PC-9 (cell line): ENCODE measurements around the gene KIFC3. TPM values are rescaled to one million over a fixed set of nuclear protein-coding genes. Genes with fewer than 3 reads are reported as not detected.

Experiments
- BruUV-seq: library from RNA; stranded (reverse); fragments of 400-500 nt; replicated peaks from 2 replicates; lab custom pipeline; 2021; lab: Mats Ljungman, UMichigan
- CTCF ChIA-PET: fragments of 300-600 bp; sonication (Branson Sonifier 250); formaldehyde crosslinking; loops from one replicate; lab custom pipeline; 2022; ENCODE audit warnings: antibody characterized with exemption; lab: Charles Lee
- POLR2A ChIA-PET: fragments of 300-600 bp; sonication (Branson Sonifier 250); formaldehyde crosslinking; loops from one replicate; lab custom pipeline; 2022; ENCODE audit warnings: antibody characterized with exemption; ENCODE audit not compliant: unreplicated experiment; lab: Charles Lee
- DNase-seq, 2 experiments: peaks; one replicate each; pipeline versions ENCODE4 v3.0.0 to v3.0.0-alpha.2; 2015 to 2022; ENCODE audit warnings: mixed read lengths in 1 of 2
- H2AFZ ChIP-seq: fragments of 200-600 bp; sonication (generic); 2 replicates; pipeline ENCODE4 v1.8.1; 2017; ENCODE audit warnings: antibody characterized with exemption
- H3F3A ChIP-seq: fragments of 200-600 bp; sonication (generic); 2 replicates; pipeline ENCODE4 v1.8.1; 2017; ENCODE audit warnings: antibody characterized with exemption, mild to moderate bottlenecking, low read depth; ENCODE audit not compliant: insufficient read depth
- H3K27ac ChIP-seq: fragments of 200-600 bp; sonication (generic); 2 replicates; pipeline ENCODE4 v1.6.1; 2016; ENCODE audit warnings: mixed run types
- H3K27me3 ChIP-seq: fragments of 200-600 bp; sonication (generic); 2 replicates; pipeline ENCODE4 v1.6.1; 2016; ENCODE audit warnings: low read depth, mixed run types; ENCODE audit not compliant: insufficient read depth
- H3K36me3 ChIP-seq: fragments of 200-600 bp; sonication (generic); 2 replicates; pipeline ENCODE4 v1.6.1; 2016; ENCODE audit warnings: low read depth, mixed run types
- H3K4me1 ChIP-seq: fragments of 200-600 bp; sonication (generic); replicated peaks from 2 replicates; pipeline ENCODE4 v1.6.1; 2016; ENCODE audit warnings: mixed run types; ENCODE audit not compliant: insufficient read depth
- H3K4me2 ChIP-seq: fragments of 200-600 bp; sonication (generic); 2 replicates; pipeline ENCODE4 v1.6.1; 2017; ENCODE audit warnings: mixed run types
- H3K4me3 ChIP-seq: fragments of 200-600 bp; sonication (generic); 2 replicates; pipeline ENCODE4 v1.6.1; 2016; ENCODE audit warnings: mixed run types
- H3K79me2 ChIP-seq: fragments of 200-600 bp; sonication (generic); 2 replicates; pipeline ENCODE4 v1.6.1; 2017; ENCODE audit warnings: low read depth, mixed run types
- H3K9me2 ChIP-seq: fragments of 200-600 bp; sonication (generic); 2 replicates; pipeline ENCODE4 v1.8.1; 2017; ENCODE audit warnings: mild to moderate bottlenecking; ENCODE audit not compliant: insufficient read depth
- H3K9me3 ChIP-seq: fragments of 200-600 bp; sonication (generic); 2 replicates; pipeline ENCODE4 v1.8.1; 2016; ENCODE audit warnings: low read depth; ENCODE audit not compliant: insufficient read depth
- H4K20me1 ChIP-seq: fragments of 200-600 bp; sonication (generic); 2 replicates; pipeline ENCODE4 v1.8.1; 2017; ENCODE audit not compliant: insufficient read depth
- CTCF ChIP-seq: fragments of 200-600 bp; sonication (generic); conservative IDR thresholded peaks from 2 replicates; pipeline ENCODE4 v1.6.1; 2017; ENCODE audit warnings: mixed run types, antibody characterized with exemption, mild to moderate bottlenecking, moderate library complexity
- EZH2 ChIP-seq: fragments of 200-600 bp; sonication (generic); IDR thresholded peaks from 2 replicates; pipeline ENCODE4 v1.8.0; 2017; ENCODE audit warnings: antibody characterized with exemption, low read depth
- intact Hi-C: fragments of 100-400 bp; cut with micrococcal nuclease; formaldehyde crosslinking; loops from one replicate; pipeline ENCODE4 v1.10.0; 2022; ENCODE audit not compliant: unreplicated experiment
- total RNA-seq: library from RNA; stranded (reverse); gene quantifications from 2 replicates; pipeline ENCODE4 v1.2.3, GENCODE V29; 2021

The KIFC3 gene
- total RNA-seq, 1 experiment from 2014 or later = 52.5 TPM

- H3K79me2 ChIP-seq = no peaks in the 10 kb centered on the region
- H3K36me3 ChIP-seq = no peaks in the 10 kb centered on the region; the same call in 1 of the 2 replicates
- BruUV-seq = no TSS peak
- H2AFZ ChIP-seq = no peak overlapping the region
- no peak overlapping the region for H3K4me2 ChIP-seq
- ChIA-PET POLR2A (no interaction called here), CTCF (interaction anchor here (0.8 kb wide), 1 partner anchor 31 kb away, joined by 3 read pairs; no protein-coding TSS in a partner anchor)
- peaks cover 12% of the 10 kb centered on the region; the same call in 1 of the 2 replicates for H3F3A ChIP-seq
- no peaks in the 10 kb centered on the region for H4K20me1 ChIP-seq
- H3K4me1 ChIP-seq = peaks cover 31% of the 10 kb centered on the region
- no peak overlapping the region for H3K27ac ChIP-seq
- TF ChIP-seq CTCF (no peak), EZH2 (no peak)
- no peaks in the 10 kb centered on the region for H3K27me3 ChIP-seq
- H3K4me3 ChIP-seq = no peak overlapping the region
- no peaks in the 10 kb centered on the region for H3K9me2 ChIP-seq
- H3K9me3 ChIP-seq = no peaks in the 10 kb centered on the region
- no peak for DNase-seq
- intact Hi-C loops = loop anchor here (2.0 kb wide), 1 partner anchor 63 kb away; no protein-coding TSS in a partner anchor
These were observed 38.3 kb downstream of the KIFC3 start for GRCh38 chr16:57764006-57764340.

- Histone ChIP-seq H3F3A (peaks cover 12% of the 10 kb centered on the region; the same call in 1 of the 2 replicates), H3K9me3 (no peaks in the 10 kb centered on the region), H3K36me3 (no peaks in the 10 kb centered on the region; the same call in 1 of the 2 replicates), H4K20me1 (no peaks in the 10 kb centered on the region), H3K79me2 (no peaks in the 10 kb centered on the region), H2AFZ (no peak overlapping the region), H3K4me2 (no peak overlapping the region), H3K4me3 (no peak overlapping the region), H3K27me3 (no peaks in the 10 kb centered on the region), H3K9me2 (no peaks in the 10 kb centered on the region), H3K4me1 (peaks cover 32% of the 10 kb centered on the region), H3K27ac (no peak overlapping the region)
- no peak for DNase-seq
- ChIA-PET POLR2A (no interaction called here), CTCF (interaction anchor here (0.8 kb wide), 1 partner anchor 32 kb away, joined by 3 read pairs; no protein-coding TSS in a partner anchor)
- BruUV-seq = no TSS peak
- intact Hi-C loops = loop anchor here (2.0 kb wide), 1 partner anchor 63 kb away; no protein-coding TSS in a partner anchor
- TF ChIP-seq CTCF (no peak), EZH2 (no peak)
These were observed 38.8 kb downstream of the KIFC3 start for GRCh38 chr16:57763285-57764005.

DNA sequence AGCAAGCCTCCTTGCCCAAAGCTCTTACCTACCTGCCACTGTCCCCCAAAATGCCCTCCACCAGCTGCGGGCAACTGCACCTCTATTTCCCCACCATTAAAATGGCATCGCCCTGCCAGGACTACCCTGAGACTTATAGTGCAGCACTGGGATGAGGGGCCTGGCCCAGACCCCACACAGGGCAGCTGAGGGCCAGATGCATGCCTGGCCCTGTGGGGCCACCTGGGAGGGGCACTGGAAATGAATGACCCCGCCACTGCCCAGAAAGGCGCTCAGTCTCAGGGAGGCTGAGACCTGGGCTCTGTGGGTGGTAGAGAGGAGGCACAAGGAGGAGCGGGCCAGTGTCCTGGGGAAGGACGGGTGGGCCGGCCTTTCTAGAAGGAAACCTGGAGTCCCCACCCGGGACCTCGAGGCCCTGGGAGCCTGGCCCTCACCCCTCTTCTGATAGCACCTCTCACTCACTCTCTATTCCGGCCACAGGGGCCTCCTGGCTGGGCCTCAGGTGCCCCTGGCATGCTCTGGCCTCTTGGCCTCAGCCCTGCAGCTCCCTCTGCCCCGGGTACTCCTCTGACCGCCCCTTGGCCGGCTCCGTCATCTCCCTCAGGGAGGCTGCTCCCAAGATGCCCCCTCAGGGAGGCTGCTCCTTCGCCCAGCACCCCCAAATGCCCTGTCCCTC lies 39.8 kb downstream of the KIFC3 start:
- no peaks in the 10 kb centered on the region; the same call in 1 of the 2 replicates for H3K36me3 ChIP-seq

More for the DNA sequence above, 39.8 kb downstream of the KIFC3 start:
- no peak for DNase-seq
- ChIA-PET POLR2A (no interaction called here), CTCF (no interaction called here)
- BruUV-seq = no TSS peak
- Histone ChIP-seq H3K4me1 (peaks cover 32% of the 10 kb centered on the region), H3K79me2 (no peaks in the 10 kb centered on the region), H2AFZ (no peak overlapping the region), H3K4me3 (no peak overlapping the region), H4K20me1 (no peaks in the 10 kb centered on the region), H3K9me3 (no peaks in the 10 kb centered on the region), H3K9me2 (no peaks in the 10 kb centered on the region), H3K27me3 (no peaks in the 10 kb centered on the region), H3K4me2 (no peak overlapping the region), H3K27ac (no peak overlapping the region), H3F3A (peaks cover 12% of the 10 kb centered on the region; the same call in 1 of the 2 replicates)
- intact Hi-C loops = no loop called here
- TF ChIP-seq EZH2 (no peak), CTCF (no peak)
